IPS DF 6.9 (cell line): ENCODE measurements around the gene TTLL3.
"Not testable (repeated sequence)": the region's sequence is repeated elsewhere in the genome, so short reads cannot be mapped to it uniquely, and the experiment has no call there.

Source experiments
- DNase-seq: peaks from one replicate; pipeline ENCODE4 v3.0.0-alpha.2; 2013; ENCODE audit warnings: low read depth, low spot score
- H3K27ac ChIP-seq: one replicate; pipeline ENCODE4 v1.5.1; 2013; ENCODE audit warnings: low read length, control low read depth
- H3K27me3 ChIP-seq: 2 replicates; pipeline ENCODE4 v1.6.1; 2013; ENCODE audit warnings: mild to moderate bottlenecking, low read length; ENCODE audit not compliant: control insufficient read depth, insufficient read depth
- H3K36me3 ChIP-seq: 2 replicates; pipeline ENCODE4 v1.6.1; 2013; ENCODE audit warnings: low read length; ENCODE audit not compliant: control insufficient read depth, insufficient read depth
- H3K4me1 ChIP-seq: 2 replicates; pipeline ENCODE4 v1.6.1; 2013; ENCODE audit warnings: low read length; ENCODE audit not compliant: control insufficient read depth, insufficient read depth
- H3K4me3 ChIP-seq: 2 replicates; pipeline ENCODE4 v1.5.1; 2013; ENCODE audit warnings: mild to moderate bottlenecking, low read length
- H3K9me3 ChIP-seq: 2 replicates; pipeline ENCODE4 v1.6.1; 2013; ENCODE audit warnings: low read length, inconsistent platforms; ENCODE audit not compliant: control insufficient read depth, insufficient read depth
- WGBS: extraction: QIAGEN DNeasy Blood & Tissue Kit; methylation state at CpG from one replicate; pipeline ENCODE4 v1.1.7; 2013; ENCODE audit warnings: mixed read lengths, missing lambda C conversion rate; ENCODE audit not compliant: insufficient read length, insufficient coverage; 5-methylcytosine and 5-hydroxymethylcytosine counted together

TTLL3 gene

GRCh38 chr3:9866639-9867038 is 56.6 kb downstream of the TTLL3 start:
- Histone ChIP-seq H3K27ac (no peak overlapping the region), H3K27me3 (no peaks in the 10 kb centered on the region), H3K36me3 (no peaks in the 10 kb centered on the region), H3K4me3 (no peak overlapping the region), H3K4me1 (0 out of 2 replicates have a peak, but pooled peaks cover 2% of the 10 kb centered on the region), H3K9me3 (no peaks in the 10 kb centered on the region)
- no CpG with 5 or more reads among the region's 8 CpGs for WGBS
- no peak for DNase-seq

GRCh38 chr3:9867106-9867505 is 57.0 kb downstream of the TTLL3 start:
- Histone ChIP-seq H3K4me1 (0 out of 2 replicates have a peak, but pooled peaks cover 2% of the 10 kb centered on the region), H3K27me3 (no peaks in the 10 kb centered on the region), H3K4me3 (no peak overlapping the region), H3K9me3 (no peaks in the 10 kb centered on the region), H3K27ac (no peak overlapping the region), H3K36me3 (no peaks in the 10 kb centered on the region)
- DNase-seq: no peak
- WGBS: no CpG with 5 or more reads among the region's 12 CpGs

DNA sequence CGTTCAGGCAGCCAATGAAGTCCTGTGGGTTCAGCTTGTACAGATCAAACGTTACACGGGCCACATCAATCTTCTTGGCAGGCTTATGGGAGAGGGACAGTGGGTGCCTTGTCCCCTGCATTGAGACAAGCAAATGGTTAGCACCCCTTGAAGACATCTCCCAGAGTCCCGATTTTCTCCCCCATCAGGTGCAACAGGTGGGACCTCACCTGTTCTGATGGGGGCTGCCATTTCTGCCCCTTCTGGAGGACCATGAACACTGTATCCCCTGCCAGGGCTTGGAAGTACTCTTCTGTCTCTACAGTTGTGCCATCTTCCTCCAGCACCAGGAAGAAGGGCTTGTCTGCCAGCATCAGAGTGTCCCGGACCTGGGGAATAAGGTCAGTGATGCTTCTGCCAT is 59.9 kb downstream of the TTLL3 start:
- H3K36me3 ChIP-seq: no peaks in the 10 kb centered on the region
- no peak overlapping the region for H3K4me3 ChIP-seq
- H3K4me1 ChIP-seq: no peaks in the 10 kb centered on the region
- no peaks in the 10 kb centered on the region for H3K27me3 ChIP-seq
- no peak for DNase-seq
- WGBS: no CpG with 5 or more reads among the region's 5 CpGs
- H3K27ac ChIP-seq: no peak overlapping the region
- no peaks in the 10 kb centered on the region for H3K9me3 ChIP-seq

GRCh38 chr3:9870978-9871377 is 60.9 kb downstream of the TTLL3 start:
- Histone ChIP-seq H3K4me1 (no peaks in the 10 kb centered on the region), H3K4me3 (no peak overlapping the region), H3K36me3 (no peaks in the 10 kb centered on the region), H3K9me3 (no peaks in the 10 kb centered on the region), H3K27ac (no peak overlapping the region), H3K27me3 (no peaks in the 10 kb centered on the region)
- WGBS: no CpG with 5 or more reads among the region's 1 CpG
- DNase-seq: no peak

- not testable (repeated sequence) for H3K36me3 ChIP-seq, H3K4me1 ChIP-seq, H3K27me3 ChIP-seq, DNase-seq, H3K4me3 ChIP-seq, H3K9me3 ChIP-seq, H3K27ac ChIP-seq
- WGBS: no CpG with 5 or more reads among the region's 5 CpGs
These were observed 62.0 kb downstream of the TTLL3 start for GRCh38 chr3:9872067-9872466.

- Histone ChIP-seq H3K27ac (no peak overlapping the region), H3K9me3 (no peaks in the 10 kb centered on the region), H3K4me3 (no peak overlapping the region), H3K27me3 (no peaks in the 10 kb centered on the region), H3K4me1 (peaks cover 2% of the 10 kb centered on the region; the same call in 1 of the 2 replicates), H3K36me3 (no peaks in the 10 kb centered on the region)
- no peak for DNase-seq
These were observed 65.4 kb downstream of the TTLL3 start for GRCh38 chr3:9875448-9875847.

GRCh38 chr3:9876255-9876654 is 66.2 kb downstream of the TTLL3 start:
- H3K27ac ChIP-seq, H3K9me3 ChIP-seq, DNase-seq, H3K27me3 ChIP-seq, H3K4me3 ChIP-seq, H3K36me3 ChIP-seq, H3K4me1 ChIP-seq: not testable (repeated sequence)
- WGBS: no CpG with 5 or more reads among the region's 4 CpGs

DNA sequence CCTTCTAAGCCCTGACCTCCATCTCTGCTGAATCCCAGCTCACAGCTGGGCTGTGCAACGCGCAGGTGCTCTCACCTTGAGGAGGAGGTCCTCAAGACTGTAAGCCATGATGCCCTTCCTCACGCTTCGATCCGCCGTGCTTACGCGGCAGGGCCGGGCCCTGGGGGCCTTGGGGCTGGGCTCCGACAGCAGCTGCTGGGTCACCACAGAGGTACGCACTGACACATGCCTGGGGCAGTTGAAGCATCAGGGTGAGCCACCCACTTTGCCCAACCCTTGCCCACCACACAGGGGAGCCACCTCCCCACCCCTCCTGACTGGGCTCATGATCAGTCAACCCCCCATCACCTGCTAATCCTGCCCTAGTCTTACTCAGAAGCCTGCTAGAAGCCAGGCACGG is 66.9 kb downstream of the TTLL3 start:
- peaks cover 2% of the 10 kb centered on the region; the same call in 1 of the 2 replicates for H3K4me1 ChIP-seq
- H3K27me3 ChIP-seq: no peaks in the 10 kb centered on the region
- no peaks in the 10 kb centered on the region for H3K36me3 ChIP-seq
- no peaks in the 10 kb centered on the region for H3K9me3 ChIP-seq
- no peak for DNase-seq
- H3K27ac ChIP-seq: no peak overlapping the region
- WGBS: no CpG with 5 or more reads among the region's 12 CpGs
- H3K4me3 ChIP-seq: no peak overlapping the region

- peaks cover 2% of the 10 kb centered on the region; the same call in 1 of the 2 replicates for H3K4me1 ChIP-seq
- no CpG with 5 or more reads among the region's 5 CpGs for WGBS
- H3K27ac ChIP-seq: no peak overlapping the region
- H3K4me3 ChIP-seq: no peak overlapping the region
- no peaks in the 10 kb centered on the region for H3K27me3 ChIP-seq
- H3K9me3 ChIP-seq: no peaks in the 10 kb centered on the region
- no peak for DNase-seq
- no peaks in the 10 kb centered on the region for H3K36me3 ChIP-seq
These were observed 68.6 kb downstream of the TTLL3 start for GRCh38 chr3:9878700-9879099.

- DNase-seq: no peak
- WGBS: no CpG with 5 or more reads among the region's 7 CpGs
- no peak within 1 kb of the TSS for H3K27ac ChIP-seq
- no peak within 1 kb of the TSS for H3K4me3 ChIP-seq
- no peaks in the 10 kb centered on the region for H3K36me3 ChIP-seq
- H3K9me3 ChIP-seq: no peaks in the 10 kb centered on the region
- H3K4me1 ChIP-seq: peaks cover 2% of the 10 kb centered on the region; the same call in 1 of the 2 replicates
- H3K27me3 ChIP-seq: no peaks in the 10 kb centered on the region
These were observed 69.9 kb downstream of the TTLL3 start, which contains the start of gene CIDEC for GRCh38 chr3:9879830-9880549. Gene CIDEC (minus strand): TSS chr3:9880253. CDS start chr3:9878486, 1,767 bp downstream.

DNA sequence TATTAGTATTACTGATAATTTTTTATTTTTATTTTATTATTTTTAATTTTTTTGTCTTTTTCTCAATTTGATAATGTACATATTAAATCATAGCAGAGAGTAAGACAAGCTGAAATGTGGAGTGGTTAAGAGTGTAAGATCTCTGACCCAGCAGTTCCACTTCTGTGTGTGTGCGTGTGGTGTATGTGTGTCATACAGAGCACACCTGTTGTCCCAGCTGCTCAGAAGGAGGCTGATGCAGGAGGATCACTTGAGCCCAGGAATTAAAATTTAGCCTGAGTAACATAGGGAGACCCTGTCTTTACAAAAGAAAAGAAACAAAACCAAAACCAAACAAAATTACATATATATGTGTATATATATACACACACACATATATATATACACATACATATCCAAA is 71.4 kb downstream of the TTLL3 start:
- Histone ChIP-seq H3K9me3 (no peaks in the 10 kb centered on the region), H3K4me3 (no peak overlapping the region), H3K4me1 (peaks cover 2% of the 10 kb centered on the region; the same call in 1 of the 2 replicates), H3K27ac (no peak overlapping the region), H3K27me3 (no peaks in the 10 kb centered on the region), H3K36me3 (no peaks in the 10 kb centered on the region)
- DNase-seq: no peak
- WGBS: no CpG with 5 or more reads among the region's 1 CpG
